H1 (cell line): ENCODE measurements around the gene ST6GALNAC2. TPM values are rescaled to one million over a fixed set of nuclear protein-coding genes. Genes with fewer than 3 reads are reported as not detected.
A peak's percentile ranks its signal among the peaks of the same experiment; 100 is the strongest.

ENCODE experiments used
- CTCF ChIA-PET: fragments of 300-600 bp; sonication (Branson Sonifier 250); formaldehyde crosslinking; loops from one replicate; lab custom pipeline; 2021; ENCODE audit not compliant: partially characterized antibody; lab: Charles Lee
- POLR2A ChIA-PET: fragments of 300-600 bp; sonication (Branson Sonifier 250); formaldehyde crosslinking; loops from one replicate; lab custom pipeline; 2021; ENCODE audit warnings: inconsistent platforms; ENCODE audit not compliant: partially characterized antibody; lab: Charles Lee
- DNase-seq, 2 experiments: peaks; one replicate each; pipeline versions ENCODE4 v3.0.0 to v3.0.0-alpha.2; 2010 to 2022; ENCODE audit warnings: low spot score in 2 of 2, low read depth in 1 of 2, mixed read lengths in 1 of 2
- FAIRE-seq: peaks from 2 replicates; lab custom pipeline; 2011; peaks lifted over from hg19 to GRCh38; lab: Jason Lieb, UNC
- H2AFZ ChIP-seq: 2 replicates; pipeline ENCODE4 v1.8.1; 2012; ENCODE audit warnings: low read length, inconsistent platforms
- H2AK5ac ChIP-seq: 2 replicates; pipeline ENCODE4 v1.6.1; 2013; ENCODE audit warnings: low read depth, low read length
- H2BK120ac ChIP-seq: replicated peaks from 2 replicates; pipeline ENCODE3; 2013; ENCODE audit warnings: low read depth, low read length, inconsistent platforms
- H2BK12ac ChIP-seq: 2 replicates; pipeline ENCODE4 v1.6.1; 2013; ENCODE audit warnings: low read depth, low read length
- H2BK15ac ChIP-seq: 2 replicates; pipeline ENCODE4 v1.6.1; 2013; ENCODE audit warnings: low read length
- H2BK20ac ChIP-seq: 2 replicates; pipeline ENCODE4 v1.6.1; 2013; ENCODE audit warnings: low read length
- H2BK5ac ChIP-seq: 2 replicates; pipeline ENCODE4 v1.6.1; 2013; ENCODE audit warnings: low read depth, low read length
- H3K14ac ChIP-seq: 2 replicates; pipeline ENCODE4 v1.6.1; 2013; ENCODE audit warnings: inconsistent platforms; ENCODE audit not compliant: insufficient read length
- H3K18ac ChIP-seq: 2 replicates; pipeline ENCODE4 v1.6.1; 2013; ENCODE audit warnings: low read length; ENCODE audit errors: extremely low read depth
- H3K23ac ChIP-seq: 2 replicates; pipeline ENCODE4 v1.6.1; 2013; ENCODE audit warnings: inconsistent platforms; ENCODE audit not compliant: insufficient read length
- H3K23me2 ChIP-seq: 2 replicates; pipeline ENCODE4 v1.6.1; 2013; ENCODE audit warnings: low read depth, low read length
- H3K27ac ChIP-seq: 2 replicates; pipeline ENCODE4 v1.6.1; 2011; ENCODE audit warnings: low read depth, low read length, inconsistent platforms
- H3K27me3 ChIP-seq, 4 experiments: replicated peaks in 1 of 4; 1 replicate in 1 of 4; 2 replicates in 3 of 4; pipeline versions ENCODE4 v1.6.1 to v1.8.1; 2011 to 2013; ENCODE audit warnings: low read length in 3 of 4, mild to moderate bottlenecking in 3 of 4, inconsistent platforms in 2 of 4, mixed read lengths in 2 of 4, moderate library complexity in 1 of 4; ENCODE audit not compliant: control insufficient read depth in 3 of 4, insufficient read depth in 3 of 4; ENCODE audit errors: extremely low read depth in 1 of 4
- H3K36me3 ChIP-seq, 4 experiments: 2 replicates each; pipeline versions ENCODE4 v1.6.1 to v1.8.1; 2011 to 2013; ENCODE audit warnings: mild to moderate bottlenecking in 4 of 4, low read length in 3 of 4, moderate library complexity in 2 of 4, control low read depth in 1 of 4, inconsistent platforms in 1 of 4; ENCODE audit not compliant: insufficient read depth in 4 of 4, control insufficient read depth in 2 of 4
- H3K4ac ChIP-seq: replicated peaks from 2 replicates; pipeline ENCODE3; 2013; ENCODE audit warnings: low read length, low read depth, mixed read lengths, inconsistent platforms; ENCODE audit not compliant: insufficient read length
- H3K4me1 ChIP-seq, 4 experiments: replicated peaks in 1 of 4; 1 replicate in 1 of 4; 2 replicates in 3 of 4; pipeline versions ENCODE4 v1.6.1 to v1.8.1; 2011 to 2013; ENCODE audit warnings: low read length in 3 of 4, inconsistent platforms in 2 of 4, mixed read lengths in 1 of 4; ENCODE audit not compliant: insufficient read depth in 4 of 4, control insufficient read depth in 3 of 4
- H3K4me2 ChIP-seq, 2 experiments: 2 replicates each; pipeline versions ENCODE4 v1.6.1 to v1.8.1; 2011 to 2013; ENCODE audit warnings: low read depth in 2 of 2, low read length in 2 of 2, control low read depth in 1 of 2, inconsistent platforms in 1 of 2, mild to moderate bottlenecking in 1 of 2; ENCODE audit not compliant: insufficient read depth in 1 of 2
- H3K4me3 ChIP-seq, 4 experiments: fragments of 200-600, 300-600 bp in 1 of 4; sonication (generic), shearing (Covaris generic), sonication (Bioruptor Twin) in 1 of 4; 2 replicates each; pipeline versions ENCODE4 v1.5.1 to v1.8.1; 2011 to 2016; ENCODE audit warnings: low read length in 4 of 4, low read depth in 3 of 4, control low read depth in 2 of 4, inconsistent platforms in 2 of 4, mild to moderate bottlenecking in 2 of 4, mixed read lengths in 1 of 4, moderate library complexity in 1 of 4; ENCODE audit not compliant: insufficient read depth in 2 of 4; ENCODE audit errors: extremely low read depth in 1 of 4
- H3K56ac ChIP-seq: replicated peaks from 2 replicates; pipeline ENCODE3; 2013; ENCODE audit warnings: low read depth, mild to moderate bottlenecking, mixed read lengths, low read length, inconsistent platforms; ENCODE audit not compliant: insufficient read length
- H3K79me1 ChIP-seq: 2 replicates; pipeline ENCODE4 v1.6.1; 2013; ENCODE audit warnings: low read depth, low read length, control low read depth
- H3K79me2 ChIP-seq, 2 experiments: 2 replicates each; pipeline versions ENCODE4 v1.6.1 to v1.8.1; 2012 to 2013; ENCODE audit warnings: low read length in 2 of 2, mild to moderate bottlenecking in 2 of 2, inconsistent platforms in 1 of 2; ENCODE audit not compliant: insufficient read depth in 2 of 2, control insufficient read depth in 1 of 2
- H3K9ac ChIP-seq, 4 experiments: replicated peaks in 1 of 4; 1 replicate in 1 of 4; 2 replicates in 3 of 4; pipeline versions ENCODE4 v1.6.1 to v1.8.1; 2011 to 2013; ENCODE audit warnings: low read depth in 3 of 4, low read length in 3 of 4, control low read depth in 2 of 4, mild to moderate bottlenecking in 2 of 4, moderate library complexity in 2 of 4, inconsistent platforms in 1 of 4; ENCODE audit errors: extremely low read depth in 1 of 4
- H3K9me3 ChIP-seq, 2 experiments: 2 replicates each; pipeline versions ENCODE4 v1.6.1 to v1.8.1; 2012 to 2013; ENCODE audit warnings: mild to moderate bottlenecking in 2 of 2, moderate library complexity in 2 of 2, control low read depth in 1 of 2, inconsistent platforms in 1 of 2, low read depth in 1 of 2, low read length in 1 of 2, mixed read lengths in 1 of 2; ENCODE audit not compliant: insufficient read depth in 2 of 2
- H4K20me1 ChIP-seq, 2 experiments: replicated peaks in 1 of 2; 2 replicates each; pipeline versions ENCODE3 to v1.8.1; 2011 to 2013; ENCODE audit warnings: inconsistent platforms in 2 of 2, low read length in 2 of 2, mild to moderate bottlenecking in 1 of 2; ENCODE audit not compliant: insufficient read depth in 2 of 2, control insufficient read depth in 1 of 2
- H4K5ac ChIP-seq: 2 replicates; pipeline ENCODE4 v1.6.1; 2013; ENCODE audit warnings: low read length, low read depth, mixed read lengths, inconsistent platforms; ENCODE audit not compliant: insufficient read length
- H4K8ac ChIP-seq: 2 replicates; pipeline ENCODE4 v1.8.0; 2013; ENCODE audit warnings: mild to moderate bottlenecking, moderate library complexity, low read length, inconsistent platforms; ENCODE audit not compliant: insufficient read depth; ENCODE audit errors: extremely low read depth
- H4K91ac ChIP-seq: replicated peaks from 2 replicates; pipeline ENCODE3; 2013; ENCODE audit warnings: low read length, mixed read lengths, inconsistent platforms; ENCODE audit not compliant: insufficient read length
- CTBP2 ChIP-seq: IDR thresholded peaks from 2 replicates; pipeline ENCODE4 v1.7.0; 2011; ENCODE audit warnings: borderline replicate concordance, mild to moderate bottlenecking, moderate library complexity, mixed read lengths, low read length; ENCODE audit not compliant: insufficient read depth, insufficient read length
- KDM1A ChIP-seq: fragments of 200-600, 300-600 bp; sonication (generic); IDR thresholded peaks from 2 replicates; pipeline ENCODE4 v1.7.1; 2016; ENCODE audit warnings: mild to moderate bottlenecking, low read length, borderline replicate concordance
- NANOG ChIP-seq: IDR thresholded peaks from 2 replicates; pipeline ENCODE4 v1.6.1; 2011; ENCODE audit warnings: low read length, low read depth, mild to moderate bottlenecking, inconsistent platforms; ENCODE audit not compliant: insufficient read depth, poor library complexity, severe bottlenecking
- PHF8 ChIP-seq: fragments of 200-600 bp; sonication (generic); conservative IDR thresholded peaks from 2 replicates; pipeline ENCODE4 v1.7.1; 2012; ENCODE audit warnings: low read depth, mild to moderate bottlenecking, inconsistent platforms, low read length, moderate library complexity
- SP2 ChIP-seq: IDR thresholded peaks from 2 replicates; pipeline ENCODE4 v1.6.1; 2012; ENCODE audit warnings: mild to moderate bottlenecking, low read length, inconsistent platforms
- SRF ChIP-seq: IDR thresholded peaks from 2 replicates; pipeline ENCODE4 v1.6.1; 2011; ENCODE audit warnings: mild to moderate bottlenecking, low read depth, low read length, moderate library complexity
- TEAD4 ChIP-seq: IDR thresholded peaks from 2 replicates; pipeline ENCODE4 v1.6.1; 2012; ENCODE audit warnings: low read depth, low read length, inconsistent platforms, mixed read lengths
- WGBS, 2 experiments: shearing (Covaris generic) in 1 of 2; methylation state at CpG; one replicate each; pipeline versions ENCODE4 v1.1.6 to v1.1.7; 2013 to 2015; ENCODE audit warnings: low lambda C conversion rate in 2 of 2, mixed read lengths in 2 of 2, inconsistent platforms in 1 of 2, low coverage in 1 of 2, missing lambda C conversion rate in 1 of 2; ENCODE audit not compliant: insufficient replicate concordance in 2 of 2, insufficient coverage in 1 of 2, insufficient read length in 1 of 2; ENCODE audit errors: extremely low coverage in 1 of 2, missing lambda C conversion rate in 1 of 2; 5-methylcytosine and 5-hydroxymethylcytosine counted together
- polyA plus RNA-seq, 7 experiments: library from polyadenylated mRNA; depleted of rRNA in 3 of 7; stranded (reverse) in 5 of 7; unstranded in 2 of 7; fragments of >200 nt in 5 of 7; fragments of 200-250 nt in 2 of 7; gene quantifications; 1 replicate in 5 of 7; 2 replicates in 1 of 7; 4 replicates in 1 of 7; pipeline versions ENCODE4 v1.2.1 to v1.2.3, GENCODE V29; 2011 to 2013; ENCODE audit warnings: missing spikeins in 2 of 7, mixed read lengths in 2 of 7
- total RNA-seq: library from RNA; stranded (reverse); fragmentation: NEBNext Ultra II Directional; extraction: Animal tissue kit (Norgen Biotek cat#: 25700); gene quantifications from 2 replicates; pipeline ENCODE4 v1.2.1, GENCODE V29; 2021

ST6GALNAC2 gene
- total and polyA plus RNA-seq, 2 of the 8 experiments (the other 6 are each of a cell fraction or from before 2014, with no cell fraction given): 0.09 TPM; not detected in 1

GRCh38 chr17:76584427-76585032, 1.1 kb downstream of the ST6GALNAC2 start:
- Histone ChIP-seq H4K5ac (no peak overlapping the region), H2BK12ac (no peak overlapping the region), H3K4me1 (peaks cover 0 to 25% (median 11%) of the 10 kb centered on the region in 4 experiments; a peak in 6 of 7 replicates), H2BK5ac (no peak overlapping the region), H3K4me2 (peak overlapping the region; percentile 87 to 99), H3K27me3 (peaks cover 33 to 67% (median 55%) of the 10 kb centered on the region in 4 experiments), H3K79me2 (no peaks in the 10 kb centered on the region), H3K27ac (no peak overlapping the region), H3K36me3 (peaks cover 0 to 9% (median 0%) of the 10 kb centered on the region in 4 experiments; a peak in 1 of 8 replicates), H3K23ac (no peak overlapping the region), H3K79me1 (no peaks in the 10 kb centered on the region), H2BK15ac (0 out of 2 replicates have a peak overlapping the region, but pooled peaks have one; percentile 12), H4K91ac (no peak overlapping the region), H3K9ac (0 out of 7 replicates have a peak overlapping the region, but pooled peaks of 1 of the 4 experiments have one; percentile 26), H2BK120ac (no peak overlapping the region), H4K20me1 (peaks cover 0 to 2% of the 10 kb centered on the region in 2 experiments), H2BK20ac (no peak overlapping the region), H4K8ac (no peak overlapping the region), H3K56ac (no peak overlapping the region), H3K23me2 (peaks cover 13% of the 10 kb centered on the region), H2AFZ (peak overlapping the region; percentile 94; the same call in 1 of the 2 replicates), H2AK5ac (no peak overlapping the region), H3K14ac (no peak overlapping the region), H3K4ac (no peak overlapping the region), H3K9me3 (0 out of 4 replicates have a peak, but pooled peaks cover 0 to 2% of the 10 kb centered on the region in 2 experiments), H3K18ac (0 out of 2 replicates have a peak overlapping the region, but pooled peaks have one; percentile 13), H3K4me3 (peak overlapping the region; percentile 42 to 81 (median 48))
- WGBS, 2 experiments: 12% methylated on average over 17 of the region's 17 CpGs; no CpG with 5 or more reads in 1 of the 2 experiments
- ChIA-PET POLR2A (interaction anchor here (1.0 to 1.9 kb wide), 4 partner anchors 11 to 22 kb away, joined by 3 to 16 read pairs (median 4); no protein-coding TSS in a partner anchor), CTCF (interaction anchor here (0.6 to 3.5 kb wide), 9 partner anchors 9 to 102 kb away, joined by 3 to 12 read pairs (median 4); no protein-coding TSS in a partner anchor)
- no peak for TF ChIP-seq PHF8
- TF ChIP-seq KDM1A: no peak
- no peak for TF ChIP-seq SRF
- peak; percentile 57 for TF ChIP-seq CTBP2
- peak; percentile 64 for TF ChIP-seq TEAD4
- no peak for TF ChIP-seq NANOG
- no peak for TF ChIP-seq SP2
- DNase-seq: no peak
- no peak for FAIRE-seq
